ENCODE measurements around the gene MEIS3. TPM values are rescaled to one million over a fixed set of nuclear protein-coding genes. Genes with fewer than 3 reads are reported as not detected.

Gene MEIS3
- total and polyA plus RNA-seq, 5 donors from 2014 or later, result 0.13 to 1.0 (median 0.44) TPM; not detected in 2

DNA sequence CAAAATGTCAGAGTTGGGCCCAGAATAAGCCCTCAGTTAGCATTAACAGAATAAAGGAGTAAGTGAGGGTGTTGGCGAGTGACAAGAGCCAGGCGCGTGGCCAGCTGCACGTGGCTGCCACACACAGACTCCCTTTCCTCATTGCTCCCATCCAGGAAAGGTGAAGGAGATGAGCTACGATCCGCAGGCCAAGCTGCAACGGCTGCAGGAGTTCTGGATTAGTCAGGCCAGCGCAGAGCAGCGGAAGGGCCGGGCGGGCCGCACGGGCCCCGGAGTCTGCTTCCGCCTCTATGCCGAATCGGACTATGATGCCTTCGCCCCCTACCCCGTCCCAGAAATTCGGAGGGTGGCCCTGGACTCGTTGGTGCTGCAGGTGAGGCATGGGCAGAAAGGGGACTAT lies 57.0 kb downstream of the MEIS3 start:
- no peak overlapping the region for H3K27ac Mint-ChIP-seq
- no peaks in the 10 kb centered on the region for H3K27me3 Mint-ChIP-seq
- DNase-seq, result no peak
- H3K9me3 ChIP-seq (ENCODE audit: control insufficient read depth in 2 of 2, low read length in 2 of 2), result no peaks in the 10 kb centered on the region
- no peak overlapping the region for H3K4me3 ChIP-seq (ENCODE audit: low read depth, low read length)
- H3K27me3 ChIP-seq (ENCODE audit: control insufficient read depth, insufficient read depth, low read length), result no peaks in the 10 kb centered on the region
- H3K9me3 Mint-ChIP-seq, result no peaks in the 10 kb centered on the region
- no peak overlapping the region for H3K4me3 Mint-ChIP-seq
- H3K36me3 Mint-ChIP-seq, result peaks cover 35% of the 10 kb centered on the region
- no peaks in the 10 kb centered on the region for H3K4me1 ChIP-seq (ENCODE audit: control insufficient read depth, insufficient read depth, low read length, poor library complexity, severe bottlenecking)
- ATAC-seq (ENCODE audit: low read depth in 2 of 2), result no peak
- H3K36me3 ChIP-seq (ENCODE audit: control insufficient read depth, insufficient read depth, low read length), result peaks cover 66% of the 10 kb centered on the region
- H3K4me1 Mint-ChIP-seq, result no peaks in the 10 kb centered on the region
- H3K27ac ChIP-seq (ENCODE audit: insufficient read depth, low read length, poor library complexity, severe bottlenecking), result no peak overlapping the region

DNA sequence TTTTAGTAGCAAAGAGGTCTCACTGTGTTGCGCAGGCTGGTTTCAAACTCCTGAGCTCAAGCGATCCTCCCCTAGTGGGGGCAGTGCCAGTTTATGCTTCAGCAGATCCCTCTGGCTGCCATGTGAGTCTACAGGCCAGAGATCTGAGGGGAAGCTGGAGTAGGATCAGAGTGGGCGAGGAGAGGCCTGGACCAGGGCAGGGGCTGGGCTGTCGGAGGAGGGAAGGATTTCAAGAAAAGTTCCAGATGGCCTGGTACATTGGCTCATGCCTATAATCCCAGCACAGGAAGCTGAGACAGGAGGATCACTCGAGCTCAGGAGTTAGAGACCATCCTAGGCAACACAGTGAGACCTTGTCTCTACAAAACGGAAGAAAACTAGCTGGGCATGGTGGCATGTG lies 60.4 kb downstream of the MEIS3 start:
- peaks cover 83% of the 10 kb centered on the region for H3K36me3 ChIP-seq (ENCODE audit: control insufficient read depth, insufficient read depth, low read length)
- no peak overlapping the region for H3K27ac Mint-ChIP-seq
- H3K27me3 Mint-ChIP-seq, result no peaks in the 10 kb centered on the region
- H3K9me3 ChIP-seq (ENCODE audit: control insufficient read depth in 2 of 2, low read length in 2 of 2), result no peaks in the 10 kb centered on the region
- no peak overlapping the region for H3K4me3 ChIP-seq (ENCODE audit: low read depth, low read length)
- DNase-seq, result no peak
- peaks cover 36% of the 10 kb centered on the region for H3K36me3 Mint-ChIP-seq
- H3K4me1 ChIP-seq (ENCODE audit: control insufficient read depth, insufficient read depth, low read length, poor library complexity, severe bottlenecking), result no peaks in the 10 kb centered on the region
- no peaks in the 10 kb centered on the region for H3K9me3 Mint-ChIP-seq
- no peak overlapping the region for H3K27ac ChIP-seq (ENCODE audit: insufficient read depth, low read length, poor library complexity, severe bottlenecking)
- no peaks in the 10 kb centered on the region for H3K27me3 ChIP-seq (ENCODE audit: control insufficient read depth, insufficient read depth, low read length)
- H3K4me3 Mint-ChIP-seq, result no peak overlapping the region
- ATAC-seq (ENCODE audit: low read depth in 2 of 2), result no peak
- H3K4me1 Mint-ChIP-seq, result peaks cover 0 to 6% (median 0%) of the 10 kb centered on the region in 4 donors

DNA sequence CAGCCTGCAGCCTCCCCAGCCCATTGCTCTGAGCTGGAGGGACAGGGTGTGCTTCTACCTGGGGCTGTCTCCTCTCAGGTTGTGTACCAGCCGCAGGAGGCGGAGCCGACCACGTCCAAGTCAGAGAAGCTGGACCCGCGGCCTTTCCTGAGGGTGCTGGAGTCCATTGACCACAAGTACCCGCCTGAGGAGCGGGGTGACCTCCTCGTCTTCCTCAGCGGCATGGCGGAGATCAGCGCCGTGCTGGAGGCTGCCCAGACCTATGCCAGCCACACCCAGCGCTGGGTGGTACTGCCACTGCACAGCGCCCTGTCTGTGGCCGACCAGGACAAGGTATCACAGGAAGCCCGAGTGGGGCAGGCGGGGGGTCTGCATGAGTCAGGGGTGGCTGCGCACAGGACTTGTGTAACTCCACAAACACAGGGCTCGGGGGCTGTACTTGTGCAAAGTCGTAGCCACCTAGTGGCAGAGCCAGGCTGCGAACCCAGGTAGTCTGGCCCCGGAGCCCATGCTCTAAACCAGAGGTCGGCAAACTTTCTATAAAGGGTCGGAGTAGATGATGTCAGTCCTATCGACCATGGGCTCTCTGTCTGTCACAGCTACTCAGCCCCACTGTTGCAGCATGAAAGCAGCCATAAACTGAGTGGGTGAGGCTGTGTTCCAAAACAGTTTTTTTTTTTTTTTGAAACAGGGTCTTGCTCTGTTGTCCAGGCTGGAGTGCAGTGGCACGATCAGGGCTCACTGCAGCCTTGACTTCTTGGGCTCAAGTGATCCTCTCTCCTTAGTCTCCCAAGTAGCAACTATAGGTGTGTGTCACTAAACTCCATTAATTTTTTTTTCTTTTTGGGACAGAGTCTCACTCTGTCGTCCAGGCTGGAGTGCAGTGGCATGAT lies 61.3 kb downstream of the MEIS3 start:
- no peak overlapping the region for H3K27ac ChIP-seq (ENCODE audit: insufficient read depth, low read length, poor library complexity, severe bottlenecking)
- no peaks in the 10 kb centered on the region for H3K27me3 ChIP-seq (ENCODE audit: control insufficient read depth, insufficient read depth, low read length)
- H3K27ac Mint-ChIP-seq, result no peak overlapping the region
- H3K9me3 ChIP-seq (ENCODE audit: control insufficient read depth in 2 of 2, low read length in 2 of 2), result no peaks in the 10 kb centered on the region
- H3K4me3 Mint-ChIP-seq, result no peak overlapping the region
- ATAC-seq (ENCODE audit: low read depth in 2 of 2) (no peak), DNase-seq (peak in 1 of 3 donors; percentile 37)
- no peaks in the 10 kb centered on the region for H3K4me1 ChIP-seq (ENCODE audit: control insufficient read depth, insufficient read depth, low read length, poor library complexity, severe bottlenecking)
- H3K9me3 Mint-ChIP-seq, result no peaks in the 10 kb centered on the region
- H3K27me3 Mint-ChIP-seq, result no peaks in the 10 kb centered on the region
- H3K4me1 Mint-ChIP-seq, result peaks cover 0 to 8% (median 0%) of the 10 kb centered on the region in 4 donors
- H3K36me3 ChIP-seq (ENCODE audit: control insufficient read depth, insufficient read depth, low read length), result peaks cover 85% of the 10 kb centered on the region
- H3K4me3 ChIP-seq (ENCODE audit: low read depth, low read length), result no peak overlapping the region
- peaks cover 38% of the 10 kb centered on the region for H3K36me3 Mint-ChIP-seq

DNA sequence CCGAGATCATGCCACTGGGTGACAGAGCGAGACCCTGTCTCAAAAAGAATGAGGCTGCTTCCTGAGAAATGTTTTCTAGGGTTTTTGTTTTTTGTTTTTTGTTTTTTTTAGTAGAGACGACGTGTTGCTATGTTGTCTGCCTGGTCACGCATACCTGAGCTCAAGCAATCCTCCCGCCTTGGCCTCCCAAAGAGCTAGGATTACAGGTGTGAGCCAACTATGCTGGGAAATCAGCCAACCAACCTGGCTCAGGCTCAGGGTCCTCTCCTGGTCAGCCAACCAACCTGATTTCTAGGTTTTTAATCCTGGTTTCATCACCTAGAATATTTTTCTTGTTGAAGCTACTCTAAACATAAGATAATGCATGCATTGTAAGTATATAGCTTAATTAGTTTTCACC lies 62.4 kb downstream of the MEIS3 start:
- peaks cover 39% of the 10 kb centered on the region for H3K36me3 Mint-ChIP-seq
- no peak overlapping the region for H3K4me3 Mint-ChIP-seq
- H3K9me3 Mint-ChIP-seq, result peaks cover 0 to 1% (median 0%) of the 10 kb centered on the region in 7 donors
- no peaks in the 10 kb centered on the region for H3K9me3 ChIP-seq (ENCODE audit: control insufficient read depth in 2 of 2, low read length in 2 of 2)
- H3K4me1 ChIP-seq (ENCODE audit: control insufficient read depth, insufficient read depth, low read length, poor library complexity, severe bottlenecking), result no peaks in the 10 kb centered on the region
- no peak overlapping the region for H3K4me3 ChIP-seq (ENCODE audit: low read depth, low read length)
- H3K27me3 ChIP-seq (ENCODE audit: control insufficient read depth, insufficient read depth, low read length), result no peaks in the 10 kb centered on the region
- no peak overlapping the region for H3K27ac ChIP-seq (ENCODE audit: insufficient read depth, low read length, poor library complexity, severe bottlenecking)
- ATAC-seq (ENCODE audit: low read depth in 2 of 2) (no peak), DNase-seq (no peak)
- peaks cover 0 to 18% (median 2%) of the 10 kb centered on the region in 4 donors for H3K4me1 Mint-ChIP-seq
- no peaks in the 10 kb centered on the region for H3K27me3 Mint-ChIP-seq
- H3K36me3 ChIP-seq (ENCODE audit: control insufficient read depth, insufficient read depth, low read length), result peaks cover 81% of the 10 kb centered on the region
- no peak overlapping the region for H3K27ac Mint-ChIP-seq

DNA sequence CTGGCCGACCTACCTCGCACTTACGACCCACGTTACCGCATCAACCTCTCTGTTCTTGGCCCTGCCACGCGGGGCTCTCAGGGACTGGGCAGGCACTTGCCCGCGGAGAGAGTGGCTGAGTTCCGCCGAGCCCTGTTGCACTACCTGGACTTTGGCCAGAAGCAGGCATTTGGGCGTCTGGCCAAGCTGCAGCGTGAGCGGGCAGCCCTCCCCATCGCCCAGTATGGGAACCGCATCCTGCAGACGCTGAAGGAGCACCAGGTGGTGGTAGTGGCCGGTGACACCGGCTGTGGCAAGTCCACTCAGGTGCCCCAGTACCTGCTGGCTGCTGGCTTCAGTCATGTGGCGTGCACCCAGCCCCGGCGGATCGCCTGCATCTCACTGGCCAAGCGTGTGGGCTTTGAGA lies 66.0 kb downstream of the MEIS3 start:
- Histone ChIP-seq H3K4me3 (ENCODE audit: low read depth, low read length) (no peak overlapping the region), H3K27me3 (ENCODE audit: control insufficient read depth, insufficient read depth, low read length) (no peaks in the 10 kb centered on the region), H3K27ac (ENCODE audit: insufficient read depth, low read length, poor library complexity, severe bottlenecking) (no peak overlapping the region), H3K9me3 (ENCODE audit: control insufficient read depth in 2 of 2, low read length in 2 of 2) (no peaks in the 10 kb centered on the region), H3K4me1 (ENCODE audit: control insufficient read depth, insufficient read depth, low read length, poor library complexity, severe bottlenecking) (peaks cover 22% of the 10 kb centered on the region), H3K36me3 (ENCODE audit: control insufficient read depth, insufficient read depth, low read length) (peaks cover 47% of the 10 kb centered on the region)
- Mint-ChIP-seq H3K27ac (no peak overlapping the region), H3K4me1 (peaks cover 10 to 51% (median 22%) of the 10 kb centered on the region in 4 donors), H3K9me3 (peaks cover 0 to 1% (median 0%) of the 10 kb centered on the region in 7 donors), H3K4me3 (peak overlapping the region in 1 of 4 donors; percentile 35), H3K36me3 (peaks cover 24% of the 10 kb centered on the region), H3K27me3 (no peaks in the 10 kb centered on the region)
- DNase-seq (no peak), ATAC-seq (ENCODE audit: low read depth in 2 of 2) (no peak)

Other genes with a start within 250 kb of the MEIS3 start
- 21.2 TPM for gene BBC3, start 188.3 kb downstream of the MEIS3 start, total RNA-seq
- gene BBC3, start 188.3 kb downstream of the MEIS3 start, polyA plus RNA-seq, result 1 to 10 TPM; 4.2 to 6.7 (median 5.4) TPM
- gene CCDC9, start 163.0 kb downstream of the MEIS3 start, total RNA-seq, result 44.1 TPM
- 10 to 100 TPM in 3 of 4 donors, 1 to 10 TPM in 1; 7.3 to 14.5 (median 12.6) TPM for gene CCDC9, start 163.0 kb downstream of the MEIS3 start, polyA plus RNA-seq
- gene INAFM1, start 144.6 kb downstream of the MEIS3 start, total RNA-seq, result 11.0 TPM
- gene INAFM1, start 144.6 kb downstream of the MEIS3 start, polyA plus RNA-seq, result 1 to 10 TPM; 1.5 to 3.6 (median 2.1) TPM
- 0.91 TPM for gene C5AR1, start 109.7 kb downstream of the MEIS3 start, total RNA-seq
- under 1 TPM in 1 of 4 donors, not detected in 3; 0.22 TPM for gene C5AR1, start 109.7 kb downstream of the MEIS3 start, polyA plus RNA-seq
- 1.9 TPM for gene C5AR2, start 87.4 kb downstream of the MEIS3 start, total RNA-seq
- under 1 TPM; 0.09 to 0.33 (median 0.21) TPM for gene C5AR2, start 87.4 kb downstream of the MEIS3 start, polyA plus RNA-seq
- gene DHX34, start 70.2 kb downstream of the MEIS3 start, total RNA-seq, result 11.7 TPM
- 1 to 10 TPM; 2.3 to 3.9 (median 3.3) TPM for gene DHX34, start 70.2 kb downstream of the MEIS3 start, polyA plus RNA-seq
- not detected for gene SLC8A2, start 52.4 kb upstream of the MEIS3 start, total RNA-seq
- gene SLC8A2, start 52.4 kb upstream of the MEIS3 start, polyA plus RNA-seq, result not detected
- gene KPTN, start 64.7 kb upstream of the MEIS3 start, total RNA-seq, result 3.5 TPM
- gene KPTN, start 64.7 kb upstream of the MEIS3 start, polyA plus RNA-seq, result 1 to 10 TPM; 2.7 to 6.2 (median 4.0) TPM
- 155 TPM for gene NAPA, start 95.5 kb upstream of the MEIS3 start, total RNA-seq
- gene NAPA, start 95.5 kb upstream of the MEIS3 start, polyA plus RNA-seq, result 100 to 1,000 TPM in 1 of 4 donors, 10 to 100 TPM in 3; 87.3 to 101 (median 92.5) TPM
- gene ZNF541, start 153.6 kb upstream of the MEIS3 start, total RNA-seq, result 0.52 TPM
- under 1 TPM in 3 of 4 donors, not detected in 1; 0.07 to 0.42 (median 0.23) TPM for gene ZNF541, start 153.6 kb upstream of the MEIS3 start, polyA plus RNA-seq
- gene BICRA, start 189.6 kb upstream of the MEIS3 start, total RNA-seq, result 43.8 TPM
- under 1 TPM; 0.25 to 0.75 (median 0.49) TPM for gene BICRA, start 189.6 kb upstream of the MEIS3 start, polyA plus RNA-seq

Measured in CD4-positive, CD25-positive, alpha-beta regulatory T cell (primary cell).